UCSD-AML1 (cell line): Measurements from ENCODE around the gene ZNF668.
"Not testable (repeated sequence)": the region's sequence is repeated elsewhere in the genome, so short reads cannot be mapped to it uniquely, and the experiment has no call there.

Source experiments
- DNase-seq: peaks from one replicate; lab custom pipeline; 2025; ENCODE audit not compliant: unreplicated experiment; lab: John Stamatoyannopoulos, UW

ZNF668 gene

DNA sequence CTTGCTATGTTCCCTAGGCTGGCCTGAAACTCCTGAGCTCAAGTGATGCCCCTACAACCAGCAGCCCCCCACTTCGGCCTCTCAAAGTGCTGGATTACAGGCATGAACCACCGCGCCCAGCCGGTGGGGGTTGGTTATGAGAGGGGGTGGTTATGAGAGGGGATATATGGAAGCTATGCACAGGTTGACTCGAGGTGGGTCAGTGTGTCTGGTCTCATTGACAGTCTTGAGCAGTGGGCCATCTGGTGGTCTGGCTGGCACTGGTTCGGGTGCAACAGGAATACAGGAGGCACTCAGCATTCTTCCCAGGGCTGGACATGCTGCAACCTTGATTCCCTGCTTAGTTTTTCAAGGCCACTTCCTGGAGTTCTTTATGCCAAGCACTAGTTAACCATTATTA is 58.0 kb downstream of the ZNF668 start:
- no peak for DNase-seq

DNA sequence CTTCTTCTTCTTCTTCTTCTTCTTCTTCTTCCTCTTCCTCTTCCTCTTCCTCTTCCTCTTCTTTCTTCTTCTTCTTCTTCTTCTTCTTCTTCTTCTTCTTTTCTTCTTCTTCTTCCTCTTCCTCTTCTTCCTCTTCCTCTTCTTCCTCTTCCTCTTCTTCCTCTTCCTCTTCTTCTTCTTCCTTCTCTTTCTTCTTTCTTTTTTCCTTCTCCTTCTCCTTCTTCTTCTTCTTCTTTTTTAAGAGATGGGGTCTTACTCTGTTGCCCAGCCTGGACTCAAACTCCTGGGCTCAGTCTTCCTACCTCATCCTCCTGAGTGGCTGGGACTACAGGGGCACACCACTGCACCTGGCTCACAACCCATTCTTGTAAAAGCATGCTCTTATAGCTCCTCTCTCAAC is 60.7 kb downstream of the ZNF668 start:
- DNase-seq, result not testable (repeated sequence)

DNA sequence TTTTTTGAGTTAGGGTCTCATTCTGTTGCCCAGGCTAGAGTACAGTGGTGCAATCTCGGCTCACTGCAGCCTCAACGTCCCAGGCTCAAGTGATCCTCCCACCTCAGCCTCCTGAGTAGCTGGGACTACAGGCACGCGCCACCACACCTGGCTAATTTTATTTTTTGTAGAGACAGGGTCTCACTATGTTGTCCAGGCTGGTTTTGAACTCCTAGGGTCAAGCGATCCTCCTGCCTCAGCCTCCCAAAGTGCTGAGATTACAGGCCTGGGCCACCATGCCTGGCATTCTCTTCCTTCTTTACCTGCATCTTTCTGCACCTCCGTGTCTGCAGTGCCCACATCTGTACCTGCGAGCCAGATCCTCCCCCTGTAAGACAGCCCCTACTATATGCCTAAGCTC is 62.2 kb downstream of the ZNF668 start:
- not testable (repeated sequence) for DNase-seq
